ENCODE measurements around the gene TRAF1.

- TF ChIP-seq EZH2 (IDR thresholded peaks at IDR 0.05) (no peak), POLR2AphosphoS5 (IDR thresholded peaks at IDR 0.05; ENCODE audit: borderline replicate concordance, low read depth, low read length) (no peak), FOXP2 (optimal IDR thresholded peaks at IDR 0.05; ENCODE audit: control extremely low read depth, extremely low read length, insufficient read depth) (no peak)
These were observed 21.7 kb downstream of the TRAF1 start for GRCh38 chr9:120904978-120905301.
